CD4-positive, CD25-positive, alpha-beta regulatory T cell (primary cell): Measurements from ENCODE around the gene CKB. TPM values are rescaled to one million over a fixed set of nuclear protein-coding genes. Genes with fewer than 3 reads are reported as not detected.
A peak's percentile ranks its signal among the peaks of the same experiment; 100 is the strongest.

ENCODE experiments used
- ATAC-seq, 2 donors: fragments of 150-1000 bp; cut with Tn5 transposase; one replicate each; pipeline ENCODE4 v1.10.0; 2021; ENCODE audit warnings: low read depth in 2 of 2, moderate number of reproducible peaks in 2 of 2, moderate library complexity in 1 of 2
- DNase-seq, 3 donors: peaks; one replicate each; pipeline versions ENCODE4 v3.0.0 to v3.0.0-alpha.2; 2012 to 2022; ENCODE audit warnings: mixed read lengths in 1 of 3
- H3K27ac ChIP-seq: one replicate; pipeline ENCODE4 v1.7.0; 2013; ENCODE audit warnings: mild to moderate bottlenecking, low read length; ENCODE audit not compliant: insufficient read depth, poor library complexity, severe bottlenecking
- H3K27me3 ChIP-seq: one replicate; pipeline ENCODE4 v1.7.0; 2013; ENCODE audit warnings: low read length; ENCODE audit not compliant: control insufficient read depth, insufficient read depth
- H3K36me3 ChIP-seq: one replicate; pipeline ENCODE4 v1.7.0; 2013; ENCODE audit warnings: mild to moderate bottlenecking, low read length, moderate library complexity; ENCODE audit not compliant: control insufficient read depth, insufficient read depth
- H3K4me1 ChIP-seq: 2 replicates; pipeline ENCODE4 v1.7.0; 2013; ENCODE audit warnings: mild to moderate bottlenecking, low read length; ENCODE audit not compliant: insufficient read depth, control insufficient read depth, poor library complexity, severe bottlenecking
- H3K4me3 ChIP-seq: one replicate; pipeline ENCODE4 v1.7.0; 2013; ENCODE audit warnings: low read depth, mild to moderate bottlenecking, low read length, moderate library complexity
- H3K9me3 ChIP-seq, 2 experiments: 1 replicate in 1 of 2; 2 replicates in 1 of 2; pipeline ENCODE4 v1.7.0; 2013; ENCODE audit warnings: low read length in 2 of 2, mild to moderate bottlenecking in 1 of 2, moderate library complexity in 1 of 2; ENCODE audit not compliant: control insufficient read depth in 2 of 2
- H3K27ac Mint-ChIP-seq, 3 donors: one replicate each; pipeline ENCODE4 v1.8.0; 2020 to 2022; ENCODE audit warnings: mild to moderate bottlenecking in 3 of 3, mixed read lengths in 3 of 3, moderate library complexity in 2 of 3
- H3K27me3 Mint-ChIP-seq: one replicate; pipeline ENCODE4 v1.8.0; 2022; ENCODE audit warnings: mild to moderate bottlenecking, mixed read lengths
- H3K36me3 Mint-ChIP-seq: one replicate; pipeline ENCODE4 v1.8.0; 2020; ENCODE audit warnings: mixed read lengths
- H3K4me1 Mint-ChIP-seq, 4 donors: one replicate each; pipeline ENCODE4 v1.8.0; 2020 to 2022; ENCODE audit warnings: mixed read lengths in 4 of 4, mild to moderate bottlenecking in 1 of 4
- H3K4me3 Mint-ChIP-seq, 4 donors: one replicate each; pipeline ENCODE4 v1.8.0; 2020 to 2022; ENCODE audit warnings: mild to moderate bottlenecking in 4 of 4, mixed read lengths in 4 of 4, moderate library complexity in 3 of 4
- H3K9me3 Mint-ChIP-seq, 7 donors: one replicate each; pipeline ENCODE4 v1.8.0; 2020 to 2022; ENCODE audit warnings: mixed read lengths in 7 of 7, mild to moderate bottlenecking in 3 of 7, moderate library complexity in 2 of 7
- polyA plus RNA-seq, 4 donors: library from polyadenylated mRNA; unstranded; fragments of 300-500 nt; fragmentation: Illumina TruSeq; gene quantifications; one replicate each; pipeline ENCODE4 v1.2.3, GENCODE V29; 2021
- total RNA-seq: library from RNA; stranded (reverse); gene quantifications from one replicate; pipeline ENCODE4 v1.2.3, GENCODE V29; 2022

The CKB gene
- total and polyA plus RNA-seq, 5 donors from 2014 or later: 1.4 to 5.8 (median 1.7) TPM; not detected in 1

DNA sequence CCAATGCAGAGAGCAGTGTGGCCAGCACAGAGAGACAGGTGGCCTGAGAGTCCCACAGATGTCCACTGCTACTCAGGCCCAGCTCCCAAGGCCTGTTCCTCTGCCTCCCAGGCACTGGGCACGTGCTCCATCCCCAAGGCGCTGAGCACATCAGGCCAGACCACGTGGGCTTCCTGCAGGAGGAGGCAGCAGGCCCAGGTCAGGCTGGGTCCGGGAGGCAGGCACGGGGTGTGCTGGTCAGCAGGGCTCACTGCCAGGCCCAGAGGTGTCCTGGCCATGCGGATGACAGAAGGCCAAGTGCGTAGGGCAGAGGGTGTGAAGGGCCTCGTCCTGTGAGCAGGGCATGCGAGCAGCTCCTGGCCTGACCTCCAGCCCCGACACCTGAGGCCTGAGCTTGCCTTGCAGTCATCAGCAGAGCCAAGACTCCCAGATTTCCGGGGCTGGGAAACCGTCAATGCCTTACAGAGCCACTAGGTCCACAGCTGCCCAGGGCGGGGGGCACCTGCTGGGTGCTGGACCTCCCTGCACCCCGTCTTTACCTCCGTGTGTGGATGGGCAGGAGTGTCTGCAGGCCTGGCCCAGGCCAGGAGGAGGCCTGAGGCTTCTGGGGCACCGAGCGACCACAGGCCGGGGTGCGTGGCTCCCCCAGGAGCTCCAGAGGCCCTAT is 21.2 kb upstream of the CKB start:
- Histone ChIP-seq H3K27me3 (no peaks in the 10 kb centered on the region), H3K9me3 (no peaks in the 10 kb centered on the region), H3K4me1 (no peaks in the 10 kb centered on the region), H3K4me3 (no peak overlapping the region), H3K36me3 (no peaks in the 10 kb centered on the region), H3K27ac (no peak overlapping the region)
- Mint-ChIP-seq H3K4me3 (no peak overlapping the region), H3K4me1 (peaks cover 0 to 2% (median 0%) of the 10 kb centered on the region in 4 donors), H3K27me3 (no peaks in the 10 kb centered on the region), H3K9me3 (no peaks in the 10 kb centered on the region), H3K27ac (no peak overlapping the region), H3K36me3 (no peaks in the 10 kb centered on the region)
- ATAC-seq (no peak), DNase-seq (no peak)

DNA sequence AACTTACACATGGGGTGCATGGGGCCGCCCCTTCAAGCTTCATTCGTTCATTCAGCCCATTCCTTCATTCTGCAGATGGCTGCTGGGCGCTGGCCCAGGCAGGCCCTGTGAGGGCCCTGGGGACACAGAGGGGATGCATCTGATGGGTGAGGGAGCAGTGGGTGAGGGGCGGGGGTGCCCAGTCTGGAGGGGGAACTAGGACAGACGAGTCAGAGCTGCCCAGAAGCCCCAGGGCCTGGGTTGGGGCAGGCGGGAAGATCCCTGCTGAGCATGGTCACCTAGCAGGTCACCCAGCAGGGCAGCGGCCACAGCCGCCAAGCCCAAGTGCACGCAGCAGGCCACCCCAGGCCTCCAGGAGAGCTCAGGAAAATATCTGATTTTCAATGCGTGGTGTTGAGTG is 20.5 kb upstream of the CKB start:
- Histone ChIP-seq H3K36me3 (no peaks in the 10 kb centered on the region), H3K27ac (no peak overlapping the region), H3K27me3 (no peaks in the 10 kb centered on the region), H3K9me3 (no peaks in the 10 kb centered on the region), H3K4me1 (no peaks in the 10 kb centered on the region), H3K4me3 (no peak overlapping the region)
- Mint-ChIP-seq H3K9me3 (no peaks in the 10 kb centered on the region), H3K4me3 (no peak overlapping the region), H3K27ac (no peak overlapping the region), H3K27me3 (no peaks in the 10 kb centered on the region), H3K4me1 (peaks cover 0 to 2% (median 0%) of the 10 kb centered on the region in 4 donors), H3K36me3 (no peaks in the 10 kb centered on the region)
- DNase-seq (no peak), ATAC-seq (no peak)

DNA sequence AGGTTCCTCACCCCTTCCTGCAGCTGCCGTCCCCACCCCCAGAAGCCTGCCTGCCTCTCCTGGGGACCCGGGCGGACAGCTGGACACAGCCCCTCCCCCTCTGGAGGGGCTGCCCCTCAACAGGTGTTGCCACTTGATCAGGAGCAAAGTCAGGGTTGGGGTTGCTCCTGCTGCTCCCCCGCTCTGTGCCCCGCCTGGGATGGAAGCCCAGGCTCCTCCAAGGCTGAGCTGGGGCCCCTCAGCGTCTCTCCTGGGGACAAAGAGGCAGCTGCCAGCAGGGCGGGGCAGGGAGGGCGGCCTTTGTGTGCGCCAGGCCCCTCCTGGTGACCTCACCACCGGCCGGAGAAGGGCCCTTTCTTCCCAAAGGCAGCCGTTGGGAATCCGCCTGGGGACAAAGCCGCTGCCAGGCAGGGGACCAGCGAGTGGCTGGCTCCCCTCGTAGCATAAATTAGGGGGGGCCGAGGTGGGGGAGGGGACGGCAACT is 20.0 kb upstream of the CKB start:
- ATAC-seq (no peak), DNase-seq (no peak)
- Histone ChIP-seq H3K27ac (no peak overlapping the region), H3K36me3 (no peaks in the 10 kb centered on the region), H3K27me3 (no peaks in the 10 kb centered on the region), H3K4me1 (no peaks in the 10 kb centered on the region), H3K4me3 (no peak overlapping the region), H3K9me3 (no peaks in the 10 kb centered on the region)
- Mint-ChIP-seq H3K36me3 (no peaks in the 10 kb centered on the region), H3K27ac (no peak overlapping the region), H3K27me3 (no peaks in the 10 kb centered on the region), H3K4me1 (peaks cover 0 to 2% (median 0%) of the 10 kb centered on the region in 4 donors), H3K4me3 (no peak overlapping the region), H3K9me3 (no peaks in the 10 kb centered on the region)

DNA sequence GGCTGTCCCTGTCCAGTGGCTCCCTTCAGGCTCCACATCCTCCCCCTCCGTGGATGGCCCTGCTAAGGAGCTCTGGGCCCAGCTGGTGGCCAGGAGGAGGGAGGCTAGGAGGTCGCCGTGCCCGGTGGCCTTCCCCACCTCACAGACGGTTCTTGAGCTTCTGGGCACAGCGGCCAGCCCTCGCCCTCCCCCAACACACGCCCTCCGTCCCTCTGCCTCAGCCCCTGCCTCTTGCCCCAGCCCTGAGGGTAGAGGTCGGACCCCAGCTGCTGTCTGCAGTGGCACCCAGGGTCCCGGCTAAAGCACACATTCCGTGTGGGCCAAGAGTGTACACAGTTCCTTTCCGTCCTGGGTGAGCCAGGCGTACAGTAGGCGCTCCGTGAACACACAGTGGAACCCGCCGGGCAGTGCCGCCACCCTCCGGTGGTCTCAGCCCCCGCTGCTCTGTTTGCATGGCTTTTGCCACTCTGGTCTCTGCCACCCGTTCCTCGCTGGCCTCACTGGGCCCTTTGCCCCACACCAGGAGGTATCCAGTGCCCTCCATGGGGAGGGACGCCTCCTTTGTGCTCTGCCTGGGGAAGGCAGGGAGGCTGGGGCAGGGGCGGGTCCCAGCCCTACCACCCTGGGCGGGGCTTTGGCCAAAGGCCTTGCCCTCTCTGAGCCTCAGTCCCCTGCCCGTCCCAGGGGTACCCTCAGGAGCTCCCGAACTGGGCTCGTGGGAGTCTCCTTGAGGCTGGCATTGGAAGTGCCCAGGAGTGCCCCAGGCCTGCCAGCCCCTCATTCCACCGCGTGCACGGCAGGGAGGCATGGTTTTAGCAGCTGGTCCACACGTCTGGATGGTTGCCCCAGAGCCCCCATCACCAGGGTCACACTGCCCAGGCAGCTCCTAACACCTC is 19.3 kb upstream of the CKB start:
- H3K27me3 ChIP-seq: no peaks in the 10 kb centered on the region
- Mint-ChIP-seq H3K9me3 (no peaks in the 10 kb centered on the region), H3K4me3 (peak overlapping the region in 1 of 4 donors; percentile 61), H3K36me3 (no peaks in the 10 kb centered on the region), H3K4me1 (peaks cover 0 to 2% (median 0%) of the 10 kb centered on the region in 4 donors), H3K27me3 (no peaks in the 10 kb centered on the region), H3K27ac (no peak overlapping the region)
- no peak for ATAC-seq
- no peaks in the 10 kb centered on the region for H3K36me3 ChIP-seq
- H3K27ac ChIP-seq: no peak overlapping the region
- no peaks in the 10 kb centered on the region for H3K9me3 ChIP-seq
- no peaks in the 10 kb centered on the region for H3K4me1 ChIP-seq
- no peak for DNase-seq
- no peak overlapping the region for H3K4me3 ChIP-seq

DNA sequence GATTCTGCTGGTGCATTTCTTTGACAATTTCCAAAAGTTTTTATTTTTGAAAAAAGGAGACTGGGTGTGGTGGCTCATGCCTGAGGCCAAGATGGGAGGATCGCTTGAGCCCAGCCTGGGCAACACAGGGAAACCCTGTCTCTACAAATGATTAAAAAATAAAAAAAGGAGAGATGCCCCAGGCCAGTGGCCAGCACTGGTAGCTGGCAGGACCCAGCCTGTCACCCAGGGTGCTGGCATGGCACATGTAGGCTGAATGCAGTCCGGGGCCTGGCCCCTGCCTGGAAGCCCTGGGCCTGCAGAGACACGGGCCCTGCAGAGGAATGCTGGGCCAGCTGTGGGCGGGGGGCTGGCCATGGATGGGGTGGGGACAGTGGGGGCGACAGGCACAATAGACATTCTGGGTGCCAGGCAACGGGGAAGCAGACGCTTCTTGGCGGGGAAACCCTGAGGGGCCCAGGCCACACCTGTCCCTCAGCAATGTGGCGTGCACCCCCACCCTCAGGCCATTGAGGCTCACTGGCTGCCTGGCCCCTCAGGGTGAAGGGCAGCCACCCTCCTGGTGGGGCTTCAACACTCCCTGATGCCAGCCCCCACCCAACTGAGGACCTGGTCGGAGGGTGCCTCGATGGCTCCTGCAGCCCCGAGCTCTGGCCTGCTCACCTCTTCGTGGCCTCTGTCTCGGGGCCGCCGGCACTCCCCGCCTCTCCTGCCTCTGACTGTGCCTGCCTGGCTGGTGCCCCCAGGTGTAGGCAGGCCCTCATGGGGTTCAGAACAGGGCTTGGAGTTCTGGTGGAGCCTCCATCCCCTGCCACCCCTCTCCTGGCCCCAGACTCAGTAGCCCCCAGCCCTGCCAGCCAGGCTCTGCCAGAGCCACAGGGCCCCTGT is 18.4 kb upstream of the CKB start:
- H3K9me3 Mint-ChIP-seq: no peaks in the 10 kb centered on the region
- Histone ChIP-seq H3K36me3 (no peaks in the 10 kb centered on the region), H3K4me3 (no peak overlapping the region), H3K27ac (no peak overlapping the region), H3K27me3 (no peaks in the 10 kb centered on the region), H3K4me1 (no peaks in the 10 kb centered on the region), H3K9me3 (no peaks in the 10 kb centered on the region)
- H3K36me3 Mint-ChIP-seq: no peaks in the 10 kb centered on the region
- no peaks in the 10 kb centered on the region for H3K4me1 Mint-ChIP-seq
- H3K27me3 Mint-ChIP-seq: no peaks in the 10 kb centered on the region
- ATAC-seq (no peak), DNase-seq (no peak)
- no peak overlapping the region for H3K27ac Mint-ChIP-seq
- H3K4me3 Mint-ChIP-seq: no peak overlapping the region

DNA sequence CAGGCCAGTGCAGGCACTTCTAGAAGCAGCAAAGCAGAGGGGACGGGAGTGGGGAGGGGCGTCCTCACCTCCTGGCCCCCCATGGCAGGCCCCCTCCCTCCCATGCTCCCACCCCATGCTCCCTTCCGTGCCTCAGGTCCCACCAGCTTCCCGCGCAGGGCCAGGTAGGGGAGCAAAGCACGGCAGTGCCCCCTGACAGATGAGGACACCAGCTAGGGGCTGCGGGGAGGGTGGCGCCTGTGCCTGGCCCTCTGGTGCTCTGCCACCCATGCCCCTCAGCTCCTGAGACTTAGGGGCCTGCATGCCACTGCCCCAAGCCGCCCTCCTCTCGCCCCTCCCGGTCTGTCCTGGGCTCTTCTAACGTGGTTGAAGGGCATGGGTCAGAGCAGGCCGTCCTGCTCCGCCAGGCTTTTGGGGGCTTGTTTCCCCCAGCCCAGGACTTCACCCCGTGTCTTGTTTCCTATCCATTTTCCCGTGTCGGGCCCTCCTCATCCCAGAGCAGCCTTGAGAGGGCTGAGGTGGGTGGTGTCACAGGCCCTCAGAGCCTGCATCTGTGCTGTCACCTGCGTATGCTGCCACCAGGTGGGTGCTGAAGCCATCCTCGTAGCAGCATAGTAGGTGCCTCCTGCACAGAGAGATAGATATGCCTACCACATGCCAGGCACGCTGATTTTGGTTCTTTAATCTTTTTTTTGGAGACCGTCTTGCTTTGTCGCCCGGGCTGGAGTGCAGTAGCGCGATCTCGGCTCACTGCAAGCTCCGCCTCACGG is 16.6 kb upstream of the CKB start:
- Histone ChIP-seq H3K4me3 (no peak overlapping the region), H3K36me3 (no peaks in the 10 kb centered on the region), H3K27ac (no peak overlapping the region), H3K27me3 (no peaks in the 10 kb centered on the region), H3K9me3 (no peaks in the 10 kb centered on the region), H3K4me1 (no peaks in the 10 kb centered on the region)
- ATAC-seq: no peak
- H3K27me3 Mint-ChIP-seq: no peaks in the 10 kb centered on the region
- H3K4me3 Mint-ChIP-seq: peak overlapping the region in 1 of 4 donors; percentile 28
- H3K27ac Mint-ChIP-seq: peak overlapping the region in 1 of 3 donors; percentile 55
- H3K36me3 Mint-ChIP-seq: no peaks in the 10 kb centered on the region
- no peaks in the 10 kb centered on the region for H3K4me1 Mint-ChIP-seq
- DNase-seq: no peak
- no peaks in the 10 kb centered on the region for H3K9me3 Mint-ChIP-seq
